ENCODE results near the gene CSNK1G3.
"Not testable (repeated sequence)": the region's sequence is repeated elsewhere in the genome, so short reads cannot be mapped to it uniquely, and the experiment has no call there.

Gene CSNK1G3

GRCh38 chr5:123511648-123512605, at the start of gene CSNK1G3:
TSS of gene CSNK1G3 (plus strand) at chr5:123512177. CDS start at chr5:123545664, 33,487 bp downstream.
- Mint-ChIP-seq H3K9me3 (no peaks in the 10 kb centered on the region), H3K27me3 (ENCODE audit: low read depth) (peaks cover 8% of the 10 kb centered on the region), H3K27ac (peak within 1 kb of the TSS; percentile 96), H3K4me3 (peak within 1 kb of the TSS; percentile 98), H3K36me3 (ENCODE audit: low read depth) (peaks cover 10% of the 10 kb centered on the region), H3K4me1 (ENCODE audit: low read depth) (peaks cover 34% of the 10 kb centered on the region)

GRCh38 chr5:123466839-123467238, 45.1 kb upstream of the CSNK1G3 start:
- not testable (repeated sequence) for H3K4me1 Mint-ChIP-seq (ENCODE audit: low read depth); H3K36me3 Mint-ChIP-seq (ENCODE audit: low read depth); H3K27ac Mint-ChIP-seq; H3K4me3 Mint-ChIP-seq
- H3K9me3 Mint-ChIP-seq = peaks cover 33% of the 10 kb centered on the region
- peaks cover 21% of the 10 kb centered on the region for H3K27me3 Mint-ChIP-seq (ENCODE audit: low read depth)

- Mint-ChIP-seq H3K27ac (no peak overlapping the region), H3K9me3 (peaks cover 33% of the 10 kb centered on the region)
Measured at GRCh38 chr5:123471385-123471784, 40.6 kb upstream of the CSNK1G3 start.

GRCh38 chr5:123472150-123472924, 39.6 kb upstream of the CSNK1G3 start:
- Mint-ChIP-seq H3K4me1 (ENCODE audit: low read depth) (no peaks in the 10 kb centered on the region), H3K27ac (no peak overlapping the region), H3K4me3 (no peak overlapping the region), H3K36me3 (ENCODE audit: low read depth) (peaks cover 2% of the 10 kb centered on the region), H3K27me3 (ENCODE audit: low read depth) (peaks cover 35% of the 10 kb centered on the region), H3K9me3 (peaks cover 28% of the 10 kb centered on the region)

More at GRCh38 chr5:123471385-123471784, 40.6 kb upstream of the CSNK1G3 start:
- H3K4me1 Mint-ChIP-seq (ENCODE audit: low read depth) = no peaks in the 10 kb centered on the region
- peaks cover 2% of the 10 kb centered on the region for H3K36me3 Mint-ChIP-seq (ENCODE audit: low read depth)
- peaks cover 31% of the 10 kb centered on the region for H3K27me3 Mint-ChIP-seq (ENCODE audit: low read depth)
- no peak overlapping the region for H3K4me3 Mint-ChIP-seq

- Mint-ChIP-seq H3K9me3 (peaks cover 12% of the 10 kb centered on the region), H3K36me3 (ENCODE audit: low read depth) (peaks cover 2% of the 10 kb centered on the region), H3K4me3 (no peak overlapping the region), H3K4me1 (ENCODE audit: low read depth) (no peaks in the 10 kb centered on the region), H3K27ac (no peak overlapping the region), H3K27me3 (ENCODE audit: low read depth) (peaks cover 35% of the 10 kb centered on the region)
Measured at GRCh38 chr5:123474228-123474627, 37.7 kb upstream of the CSNK1G3 start.

- no peak overlapping the region for H3K27ac Mint-ChIP-seq
- H3K9me3 Mint-ChIP-seq = no peaks in the 10 kb centered on the region
- H3K27me3 Mint-ChIP-seq (ENCODE audit: low read depth) = peaks cover 31% of the 10 kb centered on the region
- no peaks in the 10 kb centered on the region for H3K4me1 Mint-ChIP-seq (ENCODE audit: low read depth)
- no peak overlapping the region for H3K4me3 Mint-ChIP-seq
- H3K36me3 Mint-ChIP-seq (ENCODE audit: low read depth) = no peaks in the 10 kb centered on the region
Measured at GRCh38 chr5:123476731-123477130, 35.2 kb upstream of the CSNK1G3 start.

GRCh38 chr5:123478546-123478945, 33.4 kb upstream of the CSNK1G3 start:
- Mint-ChIP-seq H3K4me3 (no peak overlapping the region), H3K9me3 (no peaks in the 10 kb centered on the region), H3K4me1 (ENCODE audit: low read depth) (no peaks in the 10 kb centered on the region), H3K36me3 (ENCODE audit: low read depth) (no peaks in the 10 kb centered on the region), H3K27ac (no peak overlapping the region), H3K27me3 (ENCODE audit: low read depth) (peaks cover 31% of the 10 kb centered on the region)

- no peak overlapping the region for H3K27ac Mint-ChIP-seq
- no peaks in the 10 kb centered on the region for H3K4me1 Mint-ChIP-seq (ENCODE audit: low read depth)
- no peaks in the 10 kb centered on the region for H3K9me3 Mint-ChIP-seq
- no peak overlapping the region for H3K4me3 Mint-ChIP-seq
- H3K27me3 Mint-ChIP-seq (ENCODE audit: low read depth) = peaks cover 28% of the 10 kb centered on the region
- no peaks in the 10 kb centered on the region for H3K36me3 Mint-ChIP-seq (ENCODE audit: low read depth)
Measured at GRCh38 chr5:123482258-123482657, 29.7 kb upstream of the CSNK1G3 start.

- Mint-ChIP-seq H3K36me3 (ENCODE audit: low read depth) (no peaks in the 10 kb centered on the region), H3K4me1 (ENCODE audit: low read depth) (no peaks in the 10 kb centered on the region), H3K4me3 (no peak overlapping the region), H3K9me3 (no peaks in the 10 kb centered on the region), H3K27me3 (ENCODE audit: low read depth) (peaks cover 32% of the 10 kb centered on the region), H3K27ac (no peak overlapping the region)
Measured at GRCh38 chr5:123483446-123484077, 28.4 kb upstream of the CSNK1G3 start.

- Mint-ChIP-seq H3K36me3 (ENCODE audit: low read depth) (no peaks in the 10 kb centered on the region), H3K27me3 (ENCODE audit: low read depth) (peaks cover 35% of the 10 kb centered on the region), H3K27ac (no peak overlapping the region), H3K9me3 (no peaks in the 10 kb centered on the region), H3K4me1 (ENCODE audit: low read depth) (no peaks in the 10 kb centered on the region), H3K4me3 (no peak overlapping the region)
Measured at GRCh38 chr5:123485275-123485674, 26.7 kb upstream of the CSNK1G3 start.

GRCh38 chr5:123486951-123487655, 24.9 kb upstream of the CSNK1G3 start:
- peaks cover 33% of the 10 kb centered on the region for H3K27me3 Mint-ChIP-seq (ENCODE audit: low read depth)
- no peaks in the 10 kb centered on the region for H3K4me1 Mint-ChIP-seq (ENCODE audit: low read depth)
- H3K36me3 Mint-ChIP-seq (ENCODE audit: low read depth) = no peaks in the 10 kb centered on the region
- no peak overlapping the region for H3K4me3 Mint-ChIP-seq
- no peak overlapping the region for H3K27ac Mint-ChIP-seq
- H3K9me3 Mint-ChIP-seq = no peaks in the 10 kb centered on the region

- Mint-ChIP-seq H3K36me3 (ENCODE audit: low read depth) (no peaks in the 10 kb centered on the region), H3K27me3 (ENCODE audit: low read depth) (peaks cover 38% of the 10 kb centered on the region), H3K27ac (no peak overlapping the region), H3K9me3 (no peaks in the 10 kb centered on the region), H3K4me1 (ENCODE audit: low read depth) (no peaks in the 10 kb centered on the region), H3K4me3 (no peak overlapping the region)
Measured at GRCh38 chr5:123490974-123491373, 21.0 kb upstream of the CSNK1G3 start.

- not testable (repeated sequence) for H3K4me3 Mint-ChIP-seq; H3K36me3 Mint-ChIP-seq (ENCODE audit: low read depth); H3K27ac Mint-ChIP-seq; H3K4me1 Mint-ChIP-seq (ENCODE audit: low read depth); H3K9me3 Mint-ChIP-seq
- H3K27me3 Mint-ChIP-seq (ENCODE audit: low read depth) = peaks cover 27% of the 10 kb centered on the region
Measured at GRCh38 chr5:123495211-123495610, 16.8 kb upstream of the CSNK1G3 start.

GRCh38 chr5:123496892-123497291, 15.1 kb upstream of the CSNK1G3 start:
- no peak overlapping the region for H3K4me3 Mint-ChIP-seq
- H3K27ac Mint-ChIP-seq = no peak overlapping the region

More at GRCh38 chr5:123496892-123497291, 15.1 kb upstream of the CSNK1G3 start:
- H3K27me3 Mint-ChIP-seq (ENCODE audit: low read depth) = peaks cover 25% of the 10 kb centered on the region
- no peaks in the 10 kb centered on the region for H3K36me3 Mint-ChIP-seq (ENCODE audit: low read depth)
- no peaks in the 10 kb centered on the region for H3K9me3 Mint-ChIP-seq
- no peaks in the 10 kb centered on the region for H3K4me1 Mint-ChIP-seq (ENCODE audit: low read depth)
